Stimulated activated CD8-positive, alpha-beta memory T cell treated with anti-CD3 and anti-CD28 coated beads, Interleukin-4, amount 100 ng/mL, for 4 hours (primary cell): Measurements from ENCODE around the gene PGPEP1.
"Not testable (repeated sequence)": the region's sequence is repeated elsewhere in the genome, so short reads cannot be mapped to it uniquely, and the experiment has no call there.

Experiments used
- DNase-seq, 2 donors: peaks; one replicate each; pipeline ENCODE4 v3.0.0-alpha.2; 2020; ENCODE audit warnings: low read depth in 2 of 2, low spot score in 1 of 2

Gene PGPEP1

DNA sequence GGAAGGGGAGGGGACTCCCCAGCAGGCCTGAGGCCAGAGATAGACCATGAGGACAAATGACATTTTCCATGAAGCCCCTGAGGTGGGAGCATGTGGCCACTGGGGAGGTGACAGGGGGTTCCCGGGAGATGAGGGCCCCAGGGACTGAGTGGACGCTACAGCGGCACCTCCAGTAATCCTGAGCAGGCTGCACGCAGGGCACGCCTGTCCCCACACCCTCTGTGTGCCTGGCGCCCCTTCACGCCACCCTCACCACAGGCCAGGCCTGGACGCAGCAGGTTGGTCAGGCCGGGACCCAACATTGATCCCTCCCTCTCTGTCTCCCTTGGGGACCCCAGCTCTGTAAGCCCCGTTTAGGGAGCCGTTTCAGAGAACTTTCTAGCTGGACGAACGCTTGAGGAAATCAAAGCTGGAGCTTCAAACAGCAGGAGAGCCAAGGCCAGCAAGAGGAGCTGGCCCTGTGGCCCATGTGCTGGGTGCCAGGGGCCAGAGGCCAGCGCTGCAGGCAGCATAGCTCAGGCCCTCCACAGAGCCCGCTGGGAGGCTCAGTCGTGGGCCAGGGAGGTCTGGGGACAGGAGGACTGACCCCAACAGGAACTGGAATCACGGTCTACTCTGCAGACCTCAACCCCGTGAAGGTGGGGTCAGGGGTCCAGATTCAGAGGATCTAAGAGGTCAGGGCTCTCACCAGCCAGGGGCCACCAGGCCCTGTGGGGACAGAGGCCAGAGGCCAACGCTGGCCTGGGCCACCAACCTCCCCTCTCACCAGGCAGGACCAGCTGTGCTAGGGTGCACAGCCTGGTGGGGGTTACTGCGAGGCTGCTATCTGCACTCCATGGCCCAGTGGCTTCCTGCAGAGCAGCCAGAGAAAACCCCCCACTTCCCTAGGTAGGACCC, 32.1 kb upstream of the PGPEP1 start:
- no peak for DNase-seq

DNA sequence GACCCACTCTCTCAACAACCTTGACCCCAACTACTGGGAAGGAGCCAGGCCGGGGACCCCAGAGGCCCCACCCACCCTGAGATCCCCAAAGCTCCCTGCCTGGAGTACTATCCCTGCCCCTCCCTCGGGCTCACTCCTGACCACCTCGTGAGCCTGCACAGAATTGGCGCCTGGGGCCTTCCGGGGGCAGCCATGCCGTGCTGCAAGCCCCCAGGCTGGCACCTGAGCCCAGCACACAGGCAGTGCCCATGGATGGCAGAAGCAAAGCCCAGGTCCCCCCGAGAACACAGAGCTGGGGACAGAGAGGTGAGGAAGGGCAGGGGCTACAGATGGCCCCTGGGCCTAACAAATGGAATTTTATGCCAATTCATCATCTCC, 31.5 kb upstream of the PGPEP1 start:
- DNase-seq = no peak

GRCh38 chr19:18309525-18310064, 30.8 kb upstream of the PGPEP1 start:
- no peak for DNase-seq

- DNase-seq = no peak
These were observed 30.1 kb upstream of the PGPEP1 start for GRCh38 chr19:18310118-18310909.

DNA sequence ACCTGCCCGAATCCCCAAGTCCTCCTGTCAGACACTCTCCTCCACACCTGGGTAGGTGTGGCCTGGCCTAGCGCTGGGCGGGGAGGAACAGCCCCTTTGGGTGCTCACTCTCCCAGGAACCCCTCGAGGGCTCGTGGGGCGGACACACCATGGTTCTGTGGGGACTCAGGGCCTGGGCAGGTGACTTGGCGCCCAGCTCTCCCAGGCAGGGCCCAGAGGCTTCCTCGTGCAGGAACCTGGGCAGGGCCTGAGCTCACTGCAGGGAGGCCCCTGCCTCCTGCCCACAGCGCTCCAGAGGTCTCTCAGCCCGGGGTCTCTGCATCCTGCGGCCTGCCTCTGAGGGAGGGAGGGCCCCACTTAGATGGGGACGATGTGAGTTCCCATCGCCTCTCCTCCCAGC, 29.4 kb upstream of the PGPEP1 start:
- no peak for DNase-seq

- no peak for DNase-seq
These were observed 28.8 kb upstream of the PGPEP1 start for GRCh38 chr19:18311502-18312091.

- no peak for DNase-seq
These were observed 28.3 kb upstream of the PGPEP1 start for GRCh38 chr19:18312092-18312534.

- no peak for DNase-seq
These were observed 27.0 kb upstream of the PGPEP1 start for GRCh38 chr19:18313398-18313797.

DNA sequence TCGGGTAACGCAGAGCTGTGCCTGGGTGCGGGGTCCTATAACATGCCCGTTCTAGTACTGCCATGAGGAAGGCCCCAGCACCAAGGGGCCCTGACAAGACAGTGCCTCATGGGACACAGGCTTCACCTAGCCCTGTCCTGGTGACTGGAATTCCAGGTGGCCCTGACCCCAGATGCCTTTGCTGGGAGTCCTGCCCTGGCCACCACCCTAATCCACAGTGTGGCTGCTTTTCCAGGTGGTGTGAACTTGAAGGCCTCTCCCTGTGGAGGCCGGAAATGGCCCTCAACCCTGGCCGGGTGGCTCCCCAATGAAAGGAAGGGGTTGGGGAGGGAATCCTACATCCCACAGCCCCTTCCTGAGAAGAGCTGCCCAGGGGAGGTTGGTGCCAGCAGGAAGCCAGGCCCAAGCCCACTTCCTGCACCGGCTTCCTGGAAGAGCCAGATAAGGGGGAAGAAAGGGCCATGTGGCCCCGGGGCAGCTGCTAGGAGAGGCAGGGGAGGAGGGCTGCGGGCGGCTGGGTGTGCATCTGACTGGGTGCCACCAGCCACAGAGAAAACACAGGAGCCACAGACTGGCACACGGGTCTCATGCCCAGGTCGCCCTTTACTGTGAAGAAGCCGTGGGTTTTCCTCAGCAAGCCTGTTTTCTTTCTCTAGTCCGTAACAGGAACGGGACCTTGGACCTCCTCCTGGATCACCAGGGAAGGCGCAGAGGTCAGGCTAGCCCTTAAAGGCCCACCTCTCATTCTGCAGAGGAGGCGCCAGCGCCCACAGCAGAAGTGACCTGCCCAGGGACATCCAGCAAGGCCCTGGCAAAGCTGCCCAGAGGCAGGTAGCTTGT, 22.2 kb upstream of the PGPEP1 start:
- DNase-seq = no peak

GRCh38 chr19:18319591-18320135, 20.7 kb upstream of the PGPEP1 start:
- no peak for DNase-seq

DNA sequence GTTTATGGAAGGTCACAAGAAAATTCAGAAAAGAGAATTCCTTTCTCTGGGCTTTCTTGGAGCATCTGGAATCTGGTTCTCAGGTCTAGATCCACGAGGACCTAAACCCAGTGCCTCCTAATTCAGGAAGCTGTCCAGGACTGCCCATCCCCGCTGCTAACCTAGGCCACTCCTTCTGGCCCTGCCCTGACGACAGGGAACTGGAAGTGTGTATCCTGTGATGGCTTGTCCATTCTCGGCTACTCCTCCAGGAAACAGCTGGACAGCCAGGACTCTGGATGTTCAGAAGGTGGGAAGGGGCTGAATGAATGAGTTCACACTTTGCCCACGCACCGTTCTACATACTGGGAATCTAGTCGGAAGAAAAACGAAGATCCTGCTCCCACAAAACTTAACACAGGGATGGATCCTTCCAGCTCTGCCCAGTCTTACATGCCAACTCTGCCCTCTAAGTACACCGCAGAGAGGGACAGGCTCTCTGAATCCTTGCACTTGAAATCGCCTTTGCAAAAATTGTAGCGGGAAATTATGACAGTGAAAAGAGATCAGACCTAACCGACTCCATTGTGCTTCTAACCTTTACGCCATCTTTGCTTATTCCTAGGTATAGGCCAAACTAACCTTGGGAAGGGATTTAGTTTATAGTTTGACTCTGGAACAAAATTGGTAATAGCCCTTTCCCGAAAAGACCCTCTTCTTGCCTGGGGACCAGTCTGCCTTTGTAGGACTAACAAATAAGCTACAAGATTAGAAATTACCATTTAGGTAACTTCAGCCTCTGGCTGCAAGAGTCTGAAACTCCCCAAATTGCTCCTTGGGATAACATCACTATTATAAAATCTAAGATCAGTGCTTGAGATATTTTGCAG, 19.3 kb upstream of the PGPEP1 start:
- no peak for DNase-seq

GRCh38 chr19:18321734-18322102, 18.7 kb upstream of the PGPEP1 start:
- no peak for DNase-seq

DNA sequence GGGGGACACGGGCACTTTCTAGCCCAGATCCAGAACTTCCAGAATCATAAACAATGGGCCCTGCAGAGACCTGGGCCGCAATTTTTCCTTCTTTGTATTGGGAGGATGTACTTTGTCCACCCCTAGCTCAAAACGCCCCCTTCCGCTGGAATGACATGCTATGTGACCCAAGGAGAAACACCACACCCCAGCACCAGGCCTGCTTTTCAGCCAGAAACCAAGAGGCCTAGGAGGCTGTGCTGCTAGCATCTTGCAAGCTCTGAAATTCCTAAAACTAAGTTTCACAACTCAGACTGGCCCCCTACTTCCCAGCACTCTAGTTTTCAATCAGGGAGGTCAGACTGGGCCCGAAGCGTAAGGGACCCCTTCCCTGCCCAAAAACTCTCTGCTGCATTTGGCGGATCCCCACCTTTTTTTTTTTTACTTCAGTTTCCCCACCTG, 18.1 kb upstream of the PGPEP1 start:
- DNase-seq = no peak

DNA sequence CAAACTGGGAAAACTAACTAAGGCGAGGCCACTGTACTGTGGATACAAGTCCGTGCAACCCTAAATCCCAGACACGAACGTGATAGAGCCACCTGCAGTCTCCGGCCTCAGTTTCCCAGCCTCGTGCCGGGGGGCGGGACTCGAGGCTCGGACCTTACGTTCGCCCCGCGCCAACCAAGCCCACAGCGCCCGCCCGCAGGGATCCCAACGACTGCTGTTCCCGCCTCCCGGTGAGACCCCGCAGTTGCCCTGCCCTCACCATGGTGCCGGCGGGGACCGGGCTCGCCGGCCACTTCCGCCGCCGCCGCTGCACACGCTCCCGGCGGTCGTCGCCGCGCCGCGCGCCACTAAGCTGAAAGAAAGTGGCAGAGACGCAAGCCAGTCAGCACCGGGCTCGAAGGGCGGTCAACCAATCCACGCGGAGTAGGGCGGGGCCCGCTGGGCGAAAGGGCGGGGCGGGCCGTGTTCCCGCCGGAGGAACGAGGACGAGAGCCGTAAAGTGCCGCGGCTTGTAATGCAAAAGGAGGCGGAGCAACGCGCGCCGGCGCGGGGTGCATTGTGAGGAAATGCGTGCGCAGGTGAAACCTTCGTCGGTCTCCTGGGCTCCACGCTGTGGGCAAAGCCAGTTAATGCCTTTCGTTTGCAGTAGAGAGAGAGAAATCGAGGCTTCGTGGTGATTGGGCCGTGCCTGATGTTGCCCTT, 17.5 kb upstream of the PGPEP1 start, which contains the start of gene LSM4:
LSM4 (minus strand) TSS at position 318 of the 702 bp plus-strand sequence; CDS start at position 262, 56 bp downstream.
- peak; percentile 99 for DNase-seq

DNA sequence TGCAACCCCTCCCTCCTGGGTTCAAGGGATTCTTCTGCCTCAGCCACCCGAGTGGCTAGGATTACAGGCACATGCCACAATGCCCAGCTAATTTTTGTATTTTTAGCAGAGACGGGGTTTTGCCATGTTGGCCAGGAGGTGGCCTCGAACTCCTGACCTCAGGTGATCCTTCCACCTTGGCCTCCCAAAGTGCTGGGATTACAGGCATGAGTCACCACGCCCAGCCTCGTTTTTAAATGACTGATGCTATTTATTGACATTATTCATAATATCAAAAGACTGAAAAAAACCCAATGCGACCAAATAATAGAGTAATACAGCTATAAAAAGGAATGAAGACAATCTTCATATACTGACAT, 16.0 kb upstream of the PGPEP1 start:
- not testable (repeated sequence) for DNase-seq

- DNase-seq = no peak
These were observed 13.6 kb upstream of the PGPEP1 start for GRCh38 chr19:18326772-18327171.

DNA sequence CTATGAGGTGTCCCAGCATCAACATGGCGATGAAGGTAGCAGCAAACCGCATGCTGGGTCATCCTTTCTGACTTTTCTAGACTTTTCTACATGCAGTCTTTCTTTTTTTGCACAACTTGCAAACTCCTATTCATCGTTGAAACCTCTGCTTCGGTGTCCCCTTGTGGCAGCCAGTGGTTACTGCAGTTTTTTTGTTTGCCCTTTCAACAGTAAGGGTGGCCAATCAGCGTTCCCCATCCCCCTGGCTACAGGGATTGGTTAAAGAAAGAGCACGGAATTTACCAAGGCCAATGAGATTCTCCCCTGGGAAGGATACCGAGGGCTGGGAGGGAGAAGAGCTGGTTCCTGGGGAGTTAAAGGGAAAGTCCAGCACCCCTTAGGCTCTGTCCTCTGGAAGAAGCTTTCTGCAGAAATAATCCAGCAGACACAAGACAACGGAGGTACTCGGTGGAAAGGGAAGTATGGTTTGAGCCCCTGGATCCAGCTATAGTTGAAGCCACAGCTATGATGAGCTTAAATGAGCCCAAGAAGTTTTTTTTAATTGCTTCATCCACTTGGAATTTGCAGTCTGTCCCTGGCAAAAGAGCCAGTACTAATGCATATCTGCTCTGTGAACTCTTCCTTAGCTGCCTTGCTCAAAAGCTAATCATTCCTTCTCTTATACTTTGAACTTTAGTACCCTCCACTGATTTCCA, 11.9 kb upstream of the PGPEP1 start:
- DNase-seq = peak; percentile 69 to 77

DNA sequence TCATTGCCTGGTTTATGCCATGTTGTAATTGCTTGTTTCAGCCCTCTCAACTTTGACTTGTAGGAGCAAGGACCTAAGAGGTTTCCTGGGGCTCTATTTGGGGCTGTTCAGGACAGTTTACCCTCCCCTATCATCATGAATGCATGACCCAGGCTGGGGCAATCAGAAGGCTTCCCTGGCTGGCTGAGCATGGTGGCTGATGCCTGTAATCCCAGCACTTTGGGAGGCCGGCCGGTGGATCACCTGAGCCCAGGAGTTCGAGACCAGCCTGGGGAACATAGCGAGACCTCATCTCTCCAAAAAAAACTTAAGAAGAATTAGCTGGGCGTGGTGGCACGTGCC, 11.4 kb upstream of the PGPEP1 start:
- no peak for DNase-seq
